IPS-18a (cell line): ENCODE results near the gene INPP5D.

Experiments used
- H3K27ac ChIP-seq: one replicate; pipeline ENCODE4 v1.5.1; 2013; ENCODE audit warnings: low read length
- H3K27me3 ChIP-seq: one replicate; pipeline ENCODE4 v1.6.1; 2013; ENCODE audit warnings: mild to moderate bottlenecking, low read length; ENCODE audit not compliant: control insufficient read depth, insufficient read depth
- H3K36me3 ChIP-seq: one replicate; pipeline ENCODE4 v1.6.1; 2013; ENCODE audit warnings: low read depth, low read length; ENCODE audit not compliant: control insufficient read depth
- H3K4me1 ChIP-seq: one replicate; pipeline ENCODE4 v1.6.1; 2013; ENCODE audit warnings: low read depth, low read length; ENCODE audit not compliant: control insufficient read depth
- H3K4me3 ChIP-seq: one replicate; pipeline ENCODE4 v1.5.1; 2013; ENCODE audit warnings: low read length
- H3K9ac ChIP-seq: one replicate; pipeline ENCODE4 v1.6.1; 2013; ENCODE audit warnings: mild to moderate bottlenecking, low read length, moderate library complexity
- H3K9me3 ChIP-seq: one replicate; pipeline ENCODE4 v1.6.1; 2013; ENCODE audit warnings: low read depth, low read length; ENCODE audit not compliant: control insufficient read depth

Gene INPP5D

DNA sequence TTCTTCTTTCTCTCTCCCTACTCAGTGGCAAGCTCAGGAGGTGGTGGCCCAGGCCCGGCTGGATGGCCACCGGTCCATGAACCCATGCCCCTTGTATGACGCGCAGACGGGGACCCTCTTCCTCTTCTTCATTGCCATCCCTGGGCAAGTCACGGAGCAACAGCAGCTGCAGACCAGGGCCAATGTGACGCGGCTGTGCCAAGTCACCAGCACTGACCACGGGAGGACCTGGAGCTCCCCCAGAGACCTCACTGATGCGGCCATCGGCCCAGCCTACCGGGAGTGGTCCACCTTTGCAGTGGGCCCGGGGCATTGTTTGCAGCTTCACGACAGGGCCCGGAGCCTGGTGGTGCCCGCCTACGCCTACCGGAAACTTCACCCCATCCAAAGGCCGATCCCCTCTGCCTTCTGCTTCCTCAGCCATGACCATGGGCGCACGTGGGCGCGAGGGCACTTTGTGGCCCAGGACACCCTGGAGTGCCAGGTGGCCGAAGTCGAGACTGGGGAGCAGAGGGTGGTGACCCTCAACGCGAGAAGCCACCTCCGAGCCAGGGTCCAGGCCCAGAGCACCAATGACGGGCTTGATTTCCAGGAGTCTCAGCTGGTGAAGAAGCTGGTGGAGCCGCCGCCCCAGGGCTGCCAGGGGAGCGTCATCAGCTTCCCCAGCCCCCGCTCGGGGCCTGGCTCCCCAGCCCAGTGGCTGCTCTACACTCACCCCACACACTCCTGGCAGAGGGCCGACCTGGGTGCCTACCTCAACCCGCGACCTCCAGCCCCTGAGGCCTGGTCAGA, 25.9 kb upstream of the INPP5D start:
- H3K9ac ChIP-seq, result no peak overlapping the region

DNA sequence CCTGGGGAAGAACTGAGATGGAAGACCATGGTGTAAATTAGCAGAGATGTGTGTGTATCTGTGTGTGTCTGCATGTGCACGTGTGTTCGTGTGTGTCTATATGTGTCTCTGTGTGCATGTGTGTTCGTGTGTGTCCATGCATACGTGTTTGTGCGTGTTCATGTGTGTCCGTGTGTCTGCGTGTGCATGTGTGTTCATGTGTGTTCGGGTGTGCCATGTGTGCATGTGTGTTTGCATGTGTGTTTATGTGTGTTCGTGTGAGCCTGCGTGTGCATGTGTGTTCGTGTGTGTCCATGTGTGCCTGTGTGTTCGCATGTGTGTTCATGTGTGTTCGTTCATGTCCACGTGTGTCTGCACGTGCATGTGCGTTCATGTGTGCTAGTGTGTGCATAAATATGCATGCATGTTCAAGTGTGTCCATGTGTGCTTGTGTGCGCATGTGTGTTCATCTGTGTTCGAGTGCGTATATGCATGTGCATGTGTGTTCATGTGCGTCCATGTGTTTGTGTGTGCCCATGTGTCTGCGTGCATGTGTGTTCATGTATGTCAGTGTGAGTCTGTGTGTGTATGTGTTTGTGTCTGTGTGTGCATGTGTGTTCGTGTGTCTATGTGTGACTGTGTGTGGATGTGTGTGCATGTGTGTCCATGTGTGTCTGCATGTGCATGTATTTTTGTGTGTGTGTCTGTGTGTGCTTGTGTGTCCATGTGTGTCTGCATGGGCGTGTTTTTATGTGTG, 24.5 kb upstream of the INPP5D start:
- Histone ChIP-seq H3K9ac (no peak overlapping the region), H3K27me3 (no peaks in the 10 kb centered on the region), H3K27ac (no peak overlapping the region), H3K9me3 (no peaks in the 10 kb centered on the region), H3K36me3 (no peaks in the 10 kb centered on the region), H3K4me1 (no peaks in the 10 kb centered on the region), H3K4me3 (no peak overlapping the region)

More for the DNA sequence above, 25.9 kb upstream of the INPP5D start:
- Histone ChIP-seq H3K9me3 (no peaks in the 10 kb centered on the region), H3K4me3 (no peak overlapping the region), H3K36me3 (no peaks in the 10 kb centered on the region), H3K27me3 (no peaks in the 10 kb centered on the region), H3K27ac (no peak overlapping the region), H3K4me1 (no peaks in the 10 kb centered on the region)

GRCh38 chr2:233036162-233036838, 23.8 kb upstream of the INPP5D start:
- Histone ChIP-seq H3K9ac (no peak overlapping the region), H3K27ac (no peak overlapping the region)

DNA sequence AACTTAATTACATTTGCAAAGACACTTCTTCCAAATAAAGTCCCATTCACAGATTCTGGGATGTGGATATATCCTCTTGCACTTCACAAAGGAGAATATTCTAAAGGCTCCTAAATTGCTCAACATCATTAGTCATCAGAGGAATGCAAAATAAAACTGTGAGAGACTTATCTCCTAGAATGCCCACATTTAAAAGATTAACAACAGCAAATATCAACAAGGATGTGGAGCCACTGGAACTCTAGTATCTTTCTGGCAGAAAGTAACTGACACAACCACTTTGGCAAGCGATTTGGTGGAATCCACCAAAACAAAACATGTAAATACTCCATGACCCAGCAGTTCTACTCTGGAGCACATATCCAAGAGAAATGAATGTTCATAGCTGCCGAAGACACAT, 23.1 kb upstream of the INPP5D start:
- Histone ChIP-seq H3K9me3 (no peaks in the 10 kb centered on the region), H3K36me3 (no peaks in the 10 kb centered on the region), H3K4me1 (no peaks in the 10 kb centered on the region), H3K9ac (no peak overlapping the region), H3K27me3 (no peaks in the 10 kb centered on the region), H3K4me3 (no peak overlapping the region), H3K27ac (no peak overlapping the region)

More at GRCh38 chr2:233036162-233036838, 23.8 kb upstream of the INPP5D start:
- no peaks in the 10 kb centered on the region for H3K36me3 ChIP-seq
- no peaks in the 10 kb centered on the region for H3K27me3 ChIP-seq
- H3K4me1 ChIP-seq, result no peaks in the 10 kb centered on the region
- no peak overlapping the region for H3K4me3 ChIP-seq
- H3K9me3 ChIP-seq, result no peaks in the 10 kb centered on the region

- no peak overlapping the region for H3K9ac ChIP-seq
- no peaks in the 10 kb centered on the region for H3K4me1 ChIP-seq
- H3K36me3 ChIP-seq, result no peaks in the 10 kb centered on the region
- no peak overlapping the region for H3K4me3 ChIP-seq
- no peak overlapping the region for H3K27ac ChIP-seq
- H3K27me3 ChIP-seq, result no peaks in the 10 kb centered on the region
- no peaks in the 10 kb centered on the region for H3K9me3 ChIP-seq
Observed at GRCh38 chr2:233039212-233039845, 20.8 kb upstream of the INPP5D start.

GRCh38 chr2:233039846-233040530, 20.2 kb upstream of the INPP5D start:
- Histone ChIP-seq H3K9me3 (no peaks in the 10 kb centered on the region), H3K36me3 (no peaks in the 10 kb centered on the region), H3K4me3 (no peak overlapping the region), H3K4me1 (no peaks in the 10 kb centered on the region), H3K9ac (no peak overlapping the region), H3K27ac (no peak overlapping the region), H3K27me3 (no peaks in the 10 kb centered on the region)

- Histone ChIP-seq H3K27ac (no peak overlapping the region), H3K36me3 (no peaks in the 10 kb centered on the region), H3K4me3 (no peak overlapping the region), H3K9ac (no peak overlapping the region), H3K4me1 (no peaks in the 10 kb centered on the region), H3K9me3 (no peaks in the 10 kb centered on the region), H3K27me3 (no peaks in the 10 kb centered on the region)
Observed at GRCh38 chr2:233040571-233040970, 19.6 kb upstream of the INPP5D start.

DNA sequence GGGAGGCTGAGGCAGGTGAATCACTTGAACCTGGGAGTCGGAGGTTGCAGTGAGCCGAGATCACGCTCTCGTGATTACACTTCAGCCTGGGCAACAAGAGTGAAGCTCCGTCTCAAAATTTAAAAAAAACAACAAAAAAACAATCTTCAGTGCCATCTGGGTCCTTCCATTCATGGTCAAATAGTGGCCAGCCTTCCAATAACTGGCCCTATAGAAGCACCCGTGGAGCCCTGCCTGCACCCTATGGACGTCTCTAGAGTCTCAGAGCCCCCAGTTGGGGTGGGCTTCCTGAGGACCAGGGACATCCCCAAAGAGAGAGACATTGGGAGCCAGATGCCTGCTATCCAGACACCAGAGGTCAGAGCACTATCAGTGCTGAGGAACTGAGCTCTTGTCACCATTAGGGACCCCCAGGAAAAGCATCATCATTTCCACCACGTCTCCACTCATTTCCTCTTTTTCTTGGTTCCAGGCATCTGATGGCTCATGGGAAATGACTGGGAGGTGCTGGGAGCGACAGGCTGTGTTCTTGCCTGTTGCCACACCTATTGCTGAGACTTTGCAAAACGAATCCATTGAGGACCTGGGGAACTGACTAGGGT, 18.3 kb upstream of the INPP5D start:
- Histone ChIP-seq H3K4me3 (no peak overlapping the region), H3K36me3 (no peaks in the 10 kb centered on the region), H3K9me3 (no peaks in the 10 kb centered on the region), H3K27ac (no peak overlapping the region), H3K27me3 (no peaks in the 10 kb centered on the region), H3K9ac (no peak overlapping the region), H3K4me1 (no peaks in the 10 kb centered on the region)

DNA sequence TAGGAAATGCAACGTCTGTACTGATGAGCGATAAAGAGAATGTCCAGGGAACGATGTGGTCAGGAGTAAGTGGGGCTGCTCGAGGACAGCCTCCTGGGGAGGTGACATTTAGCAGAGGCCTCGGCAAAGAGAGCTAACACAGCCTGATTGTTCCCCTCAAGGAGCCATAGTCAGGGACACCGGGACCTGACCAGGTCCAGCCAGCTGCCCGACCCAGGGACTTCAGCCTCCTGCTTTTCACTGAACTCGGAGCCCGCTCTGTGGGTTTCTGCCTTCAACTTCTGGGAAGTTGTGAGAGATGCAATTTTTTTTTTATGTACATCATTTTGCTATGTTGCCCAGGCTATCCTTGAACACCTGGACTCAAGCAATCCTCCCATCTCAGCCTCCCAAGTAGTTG, 17.6 kb upstream of the INPP5D start:
- Histone ChIP-seq H3K4me1 (no peaks in the 10 kb centered on the region), H3K4me3 (no peak overlapping the region), H3K27me3 (no peaks in the 10 kb centered on the region), H3K9me3 (no peaks in the 10 kb centered on the region), H3K27ac (no peak overlapping the region), H3K36me3 (no peaks in the 10 kb centered on the region), H3K9ac (no peak overlapping the region)

- Histone ChIP-seq H3K36me3 (no peaks in the 10 kb centered on the region), H3K27ac (no peak overlapping the region), H3K4me1 (peaks cover 10% of the 10 kb centered on the region), H3K9me3 (no peaks in the 10 kb centered on the region), H3K9ac (no peak overlapping the region), H3K4me3 (no peak overlapping the region), H3K27me3 (no peaks in the 10 kb centered on the region)
Observed at GRCh38 chr2:233044974-233045605, 15.1 kb upstream of the INPP5D start.
